ENCODE measurements around the gene MLPH. TPM values are rescaled to one million over a fixed set of nuclear protein-coding genes. Genes with fewer than 3 reads are reported as not detected.

Gene MLPH
- polyA plus RNA-seq, 3 donors: not detected

- H3K27ac ChIP-seq (ENCODE audit: low read depth in 1 of 2, low read length in 2 of 2): no peak overlapping the region
- H3K27me3 ChIP-seq (ENCODE audit: control insufficient read depth in 2 of 2, insufficient read depth in 2 of 2, low read length in 2 of 2): no peaks in the 10 kb centered on the region
- Mint-ChIP-seq H3K4me3 (no peak overlapping the region), H3K9me3 (no peaks in the 10 kb centered on the region), H3K36me3 (no peaks in the 10 kb centered on the region), H3K27me3 (ENCODE audit: low read depth in 3 of 3) (peaks cover 0 to 3% (median 0%) of the 10 kb centered on the region in 3 donors), H3K4me1 (peaks cover 5% of the 10 kb centered on the region), H3K27ac (no peak overlapping the region)
- no peak overlapping the region for H2AFZ ChIP-seq (ENCODE audit: insufficient read depth, low read depth, low read length, poor library complexity, severe bottlenecking)
- TF ChIP-seq CTCF (IDR thresholded peaks at IDR 0.05): no peak
- no peaks in the 10 kb centered on the region for H3K36me3 ChIP-seq (replicated peaks in 1 of 2; ENCODE audit: control insufficient read depth in 1 of 2, insufficient read depth in 2 of 2, low read length in 2 of 2)
- no peak for DNase-seq
- H3K4me1 ChIP-seq (ENCODE audit: control insufficient read depth in 1 of 2, insufficient read depth in 2 of 2, low read length in 2 of 2): peaks cover 3 to 4% of the 10 kb centered on the region in 2 donors
- no peaks in the 10 kb centered on the region for H4K20me1 ChIP-seq (ENCODE audit: insufficient read depth, low read length)
- no peak overlapping the region for H3K9ac ChIP-seq (ENCODE audit: insufficient read depth, low read length, poor library complexity, severe bottlenecking)
- H3K4me3 ChIP-seq (replicated peaks in 1 of 3; ENCODE audit: low read depth in 2 of 3, low read length in 3 of 3): no peak overlapping the region
- H3K4me2 ChIP-seq (replicated peaks; ENCODE audit: extremely low read depth, low read length, poor library complexity, severe bottlenecking): no peak overlapping the region
- no peaks in the 10 kb centered on the region for H3K9me3 ChIP-seq (replicated peaks in 1 of 2; ENCODE audit: control insufficient read depth in 1 of 2, insufficient read depth in 1 of 2, low read length in 2 of 2)
- 86% methylated on average over 6 of the region's 6 CpGs for WGBS (ENCODE audit: insufficient coverage)
- H3K79me2 ChIP-seq (ENCODE audit: insufficient read depth, low read length): no peaks in the 10 kb centered on the region
- intact Hi-C loops (cut with micrococcal nuclease): no loop called here
Observed at GRCh38 chr2:237524631-237525030, 37.6 kb downstream of the MLPH start.

GRCh38 chr2:237525559-237526157 is 38.6 kb downstream of the MLPH start:
- intact Hi-C loops (cut with micrococcal nuclease): no loop called here
- H3K4me3 Mint-ChIP-seq: no peak overlapping the region
- H3K79me2 ChIP-seq (ENCODE audit: insufficient read depth, low read length): no peaks in the 10 kb centered on the region
- 96% methylated on average over 16 of the region's 17 CpGs for WGBS (ENCODE audit: insufficient coverage)
- H3K4me1 ChIP-seq (ENCODE audit: control insufficient read depth in 1 of 2, insufficient read depth in 2 of 2, low read length in 2 of 2): peaks cover 7 to 9% of the 10 kb centered on the region in 2 donors
- H3K4me2 ChIP-seq (replicated peaks; ENCODE audit: extremely low read depth, low read length, poor library complexity, severe bottlenecking): no peak overlapping the region
- TF ChIP-seq CTCF (IDR thresholded peaks at IDR 0.05): no peak
- peaks cover 11% of the 10 kb centered on the region for H3K4me1 Mint-ChIP-seq
- H3K9me3 Mint-ChIP-seq: no peaks in the 10 kb centered on the region
- no peaks in the 10 kb centered on the region for H3K36me3 Mint-ChIP-seq
- H2AFZ ChIP-seq (ENCODE audit: insufficient read depth, low read depth, low read length, poor library complexity, severe bottlenecking): no peak overlapping the region
- H3K27me3 Mint-ChIP-seq (ENCODE audit: low read depth in 3 of 3): peaks cover 0 to 3% (median 0%) of the 10 kb centered on the region in 3 donors
- H3K27me3 ChIP-seq (ENCODE audit: control insufficient read depth in 2 of 2, insufficient read depth in 2 of 2, low read length in 2 of 2): no peaks in the 10 kb centered on the region
- no peak for DNase-seq
- H3K4me3 ChIP-seq (replicated peaks in 1 of 3; ENCODE audit: low read depth in 2 of 3, low read length in 3 of 3): no peak overlapping the region
- no peaks in the 10 kb centered on the region for H3K9me3 ChIP-seq (replicated peaks in 1 of 2; ENCODE audit: control insufficient read depth in 1 of 2, insufficient read depth in 1 of 2, low read length in 2 of 2)
- H3K27ac ChIP-seq (ENCODE audit: low read depth in 1 of 2, low read length in 2 of 2): no peak overlapping the region
- H3K9ac ChIP-seq (ENCODE audit: insufficient read depth, low read length, poor library complexity, severe bottlenecking): no peak overlapping the region
- no peaks in the 10 kb centered on the region for H3K36me3 ChIP-seq (replicated peaks in 1 of 2; ENCODE audit: control insufficient read depth in 1 of 2, insufficient read depth in 2 of 2, low read length in 2 of 2)
- H4K20me1 ChIP-seq (ENCODE audit: insufficient read depth, low read length): no peaks in the 10 kb centered on the region
- no peak overlapping the region for H3K27ac Mint-ChIP-seq

Data from CD14-positive monocyte (primary cell).